Activated CD4-positive, alpha-beta T cell treated with anti-CD3 and anti-CD28 coated beads, Interleukin-2, amount 50 U/mL, for 1 hour (primary cell): ENCODE data around the gene RGS5.

ENCODE experiments used
- DNase-seq: peaks from one replicate; pipeline ENCODE4 v3.0.0-alpha.2; 2020

RGS5 gene

DNA sequence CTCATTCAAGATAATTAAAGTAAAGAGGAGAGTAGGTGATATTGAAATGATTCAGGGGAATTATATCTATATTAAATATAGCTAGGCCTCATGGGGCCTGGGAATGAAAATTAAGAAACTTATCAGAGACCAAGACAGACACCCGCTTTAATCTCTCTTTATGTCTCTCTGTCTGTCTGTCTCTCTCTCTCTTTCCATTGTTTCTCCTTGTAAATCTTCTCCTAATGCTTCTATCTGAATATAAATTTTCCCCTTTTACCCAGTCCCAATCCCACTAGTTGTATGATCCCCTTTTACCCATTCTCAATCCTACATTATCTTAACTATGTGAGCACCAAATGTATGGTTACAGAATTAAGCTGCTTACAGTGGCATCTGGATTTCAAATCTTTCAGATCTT is 61.2 kb downstream of the RGS5 start:
- no peak for DNase-seq

DNA sequence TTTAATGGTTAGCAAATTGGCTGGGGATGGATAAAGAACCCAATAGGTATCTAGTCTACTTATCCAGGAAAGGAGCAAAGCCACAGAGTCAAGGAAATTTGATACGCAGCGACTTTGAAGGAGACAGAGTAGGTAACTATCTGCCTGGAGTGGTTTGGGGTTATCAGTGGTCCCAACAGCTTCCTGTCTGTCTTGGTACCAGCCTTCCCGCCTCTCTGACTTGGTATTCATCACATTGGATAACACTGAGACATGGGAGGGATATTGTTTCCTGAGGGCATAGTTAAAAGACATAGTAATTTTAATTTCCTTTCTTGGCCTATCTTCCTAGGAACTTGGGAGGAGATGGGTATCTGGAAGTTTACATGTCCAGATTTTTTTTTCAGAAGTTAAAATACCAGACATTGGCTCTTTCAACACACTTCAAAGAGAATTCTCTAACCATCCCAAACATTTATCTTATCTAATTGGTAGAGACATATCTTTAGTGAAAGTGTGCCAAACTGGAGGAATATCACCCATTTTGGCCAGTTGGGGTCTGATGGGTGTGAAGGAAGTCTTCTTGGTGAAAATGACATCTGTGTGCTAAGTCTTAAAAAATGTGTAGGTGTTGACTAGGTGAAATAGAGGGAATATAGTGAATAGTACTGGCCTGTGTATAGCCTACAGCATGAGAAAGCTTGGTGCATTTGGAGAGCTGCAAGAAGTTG is 65.0 kb downstream of the RGS5 start:
- no peak for DNase-seq

DNA sequence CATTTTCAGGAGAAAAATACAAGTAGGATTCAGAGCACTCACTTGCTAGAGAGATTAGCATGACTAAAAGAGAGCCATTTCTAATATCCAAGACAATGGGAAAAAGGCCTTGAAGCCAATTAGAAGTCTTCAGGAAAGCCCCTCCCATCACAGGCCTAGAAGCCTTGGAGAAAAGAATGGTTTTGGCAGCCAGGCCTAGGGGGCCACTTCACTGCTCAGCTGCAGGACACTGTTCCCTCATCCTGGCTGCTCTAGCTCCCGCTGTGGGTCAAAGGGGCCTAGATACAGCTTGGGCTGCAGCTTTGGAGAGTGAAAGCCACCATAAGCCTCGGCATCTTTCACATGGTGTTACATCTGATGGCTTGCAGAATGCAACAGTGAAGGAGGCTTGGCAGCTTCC is 70.7 kb downstream of the RGS5 start:
- no peak for DNase-seq

- DNase-seq: no peak
These were observed 72.4 kb downstream of the RGS5 start for GRCh38 chr1:163130225-163130856.

- DNase-seq: no peak
These were observed 74.4 kb downstream of the RGS5 start for GRCh38 chr1:163128282-163128681.

DNA sequence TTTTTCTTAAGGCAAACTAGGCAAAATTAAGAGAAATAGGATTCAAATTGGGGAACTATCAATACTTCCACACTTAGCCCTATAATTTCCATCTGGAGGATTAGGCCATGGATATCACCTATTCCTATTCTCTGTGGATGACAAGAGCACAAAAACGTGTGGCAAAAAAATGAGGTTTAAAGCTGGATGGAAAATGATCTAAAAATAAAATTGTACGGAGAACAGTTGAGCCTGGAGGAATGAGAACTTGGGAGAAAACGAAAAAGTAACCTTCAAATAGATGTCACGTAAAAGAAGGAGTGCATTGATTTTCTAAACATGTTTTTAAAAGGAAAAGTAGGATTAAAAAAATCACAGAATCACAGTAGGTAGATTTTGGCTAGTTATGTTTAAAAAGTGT is 77.9 kb downstream of the RGS5 start:
- no peak for DNase-seq

GRCh38 chr1:163120372-163120771 is 82.3 kb downstream of the RGS5 start:
- DNase-seq: no peak

GRCh38 chr1:163119707-163120106 is 83.0 kb downstream of the RGS5 start:
- no peak for DNase-seq

DNA sequence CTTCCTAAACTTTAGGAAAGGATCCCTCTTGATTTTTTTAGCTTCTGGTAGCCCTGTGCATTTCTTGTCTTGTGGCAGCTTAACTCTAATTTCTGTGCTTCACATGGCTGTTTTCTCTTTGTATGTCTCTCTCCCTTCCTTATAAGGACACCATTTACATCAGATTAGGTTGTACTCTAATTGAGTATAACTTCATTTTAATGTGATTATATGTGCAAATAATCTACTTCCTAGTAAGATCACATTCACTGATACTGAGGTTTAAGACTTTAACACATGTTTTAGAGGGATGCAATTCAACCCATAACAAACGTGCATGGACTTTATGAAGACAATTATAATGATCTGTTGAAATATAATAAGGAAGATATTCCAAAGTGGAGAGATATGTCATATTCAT is 86.8 kb downstream of the RGS5 start:
- no peak for DNase-seq

- DNase-seq: no peak
These were observed 95.1 kb downstream of the RGS5 start for GRCh38 chr1:163107655-163108054.

- DNase-seq: no peak
These were observed 96.2 kb downstream of the RGS5 start for GRCh38 chr1:163106364-163106987.

DNA sequence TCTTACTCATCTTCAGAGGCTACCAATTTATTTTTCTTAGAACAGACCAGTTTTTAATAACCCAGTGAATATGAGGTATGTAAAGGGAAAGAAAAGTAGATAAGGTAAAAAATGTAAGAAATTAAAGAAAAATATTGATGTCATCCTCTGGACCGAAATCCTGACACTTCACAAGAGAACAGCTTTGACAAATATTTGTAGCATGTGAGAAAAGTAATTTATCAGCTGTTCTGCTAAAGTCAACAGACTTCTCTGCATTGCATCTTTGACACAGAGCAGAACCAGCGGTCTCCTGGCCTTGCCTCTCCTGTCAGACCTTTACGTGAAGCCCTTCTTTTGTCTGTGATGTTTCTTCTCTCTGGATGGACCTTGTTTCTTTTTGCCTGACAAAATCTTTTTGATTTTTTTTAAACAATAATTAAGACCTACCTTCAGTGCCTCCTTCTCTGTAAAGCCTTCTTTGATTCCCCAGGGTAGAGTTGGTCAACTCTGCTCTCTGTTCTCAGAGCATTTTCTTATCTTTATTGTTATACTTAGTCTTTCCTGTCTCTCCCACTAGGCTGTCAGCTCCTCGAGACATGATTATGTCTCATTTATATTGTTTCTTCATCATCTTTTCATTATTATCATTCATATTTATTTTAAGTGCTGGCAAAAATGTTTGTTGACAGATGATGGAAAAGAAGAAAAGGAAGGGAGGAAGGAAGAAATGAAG is 98.2 kb downstream of the RGS5 start:
- DNase-seq: no peak

- DNase-seq: no peak
These were observed 100.1 kb downstream of the RGS5 start for GRCh38 chr1:163102590-163102989.

GRCh38 chr1:163095213-163095612 is 107.5 kb downstream of the RGS5 start:
- DNase-seq: no peak

GRCh38 chr1:163094589-163094988 is 108.1 kb downstream of the RGS5 start:
- no peak for DNase-seq

- no peak for DNase-seq
These were observed 108.5 kb downstream of the RGS5 start for GRCh38 chr1:163094182-163094581.

GRCh38 chr1:163093579-163093978 is 109.1 kb downstream of the RGS5 start:
- DNase-seq: no peak

- no peak for DNase-seq
These were observed 109.5 kb downstream of the RGS5 start for GRCh38 chr1:163093169-163093568.
